ENCODE data around the gene LYRM4. TPM values are rescaled to one million over a fixed set of nuclear protein-coding genes. Genes with fewer than 3 reads are reported as not detected.

The LYRM4 gene
- total RNA-seq, 1 experiment from 2014 or later = 16.5 TPM

DNA sequence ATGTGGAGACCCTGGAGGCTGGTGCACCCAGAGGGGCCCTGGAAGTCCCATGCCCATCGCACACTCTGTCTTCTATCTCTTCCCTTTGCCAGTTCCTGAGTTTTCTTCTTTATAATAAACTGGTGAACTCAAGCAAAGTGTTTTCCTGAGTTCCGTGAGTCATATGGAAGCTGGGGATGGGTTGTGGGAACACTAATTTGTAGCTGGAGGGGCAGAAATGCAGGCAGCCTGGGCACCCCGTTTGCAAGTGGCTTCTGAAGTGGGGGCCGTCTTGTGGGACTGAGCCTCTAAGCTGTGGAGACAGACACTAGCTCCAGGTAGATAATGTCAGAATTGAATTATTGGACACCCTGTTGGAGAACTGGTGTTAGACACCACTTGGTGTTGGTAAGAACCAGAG is 178.8 kb downstream of the LYRM4 start:
- H3K27ac Mint-ChIP-seq (ENCODE audit: unreplicated experiment) = no peak overlapping the region
- no peak for DNase-seq
- peaks cover 14% of the 10 kb centered on the region for H3K4me1 Mint-ChIP-seq (ENCODE audit: low read depth, unreplicated experiment)
- CTCF ChIA-PET = no interaction called here
- H3K36me3 Mint-ChIP-seq (ENCODE audit: insufficient read depth, unreplicated experiment) = peaks cover 7% of the 10 kb centered on the region
- no peak overlapping the region for H3K4me3 Mint-ChIP-seq (ENCODE audit: low read depth, unreplicated experiment)
- no peaks in the 10 kb centered on the region for H3K9me3 Mint-ChIP-seq (ENCODE audit: low read depth, unreplicated experiment)
- TF ChIP-seq, protein P1, sequence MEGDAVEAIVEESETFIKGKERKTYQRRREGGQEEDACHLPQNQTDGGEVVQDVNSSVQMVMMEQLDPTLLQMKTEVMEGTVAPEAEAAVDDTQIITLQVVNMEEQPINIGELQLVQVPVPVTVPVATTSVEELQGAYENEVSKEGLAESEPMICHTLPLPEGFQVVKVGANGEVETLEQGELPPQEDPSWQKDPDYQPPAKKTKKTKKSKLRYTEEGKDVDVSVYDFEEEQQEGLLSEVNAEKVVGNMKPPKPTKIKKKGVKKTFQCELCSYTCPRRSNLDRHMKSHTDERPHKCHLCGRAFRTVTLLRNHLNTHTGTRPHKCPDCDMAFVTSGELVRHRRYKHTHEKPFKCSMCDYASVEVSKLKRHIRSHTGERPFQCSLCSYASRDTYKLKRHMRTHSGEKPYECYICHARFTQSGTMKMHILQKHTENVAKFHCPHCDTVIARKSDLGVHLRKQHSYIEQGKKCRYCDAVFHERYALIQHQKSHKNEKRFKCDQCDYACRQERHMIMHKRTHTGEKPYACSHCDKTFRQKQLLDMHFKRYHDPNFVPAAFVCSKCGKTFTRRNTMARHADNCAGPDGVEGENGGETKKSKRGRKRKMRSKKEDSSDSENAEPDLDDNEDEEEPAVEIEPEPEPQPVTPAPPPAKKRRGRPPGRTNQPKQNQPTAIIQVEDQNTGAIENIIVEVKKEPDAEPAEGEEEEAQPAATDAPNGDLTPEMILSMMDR (IDR thresholded peaks at IDR 0.05; ENCODE audit: unreplicated experiment) = no peak
- intact Hi-C loops (cut with micrococcal nuclease; ENCODE audit: unreplicated experiment) = no loop called here
- H3K27me3 Mint-ChIP-seq (ENCODE audit: unreplicated experiment) = no peaks in the 10 kb centered on the region
- no TSS peak for BruUV-seq (replicated peaks)

DNA sequence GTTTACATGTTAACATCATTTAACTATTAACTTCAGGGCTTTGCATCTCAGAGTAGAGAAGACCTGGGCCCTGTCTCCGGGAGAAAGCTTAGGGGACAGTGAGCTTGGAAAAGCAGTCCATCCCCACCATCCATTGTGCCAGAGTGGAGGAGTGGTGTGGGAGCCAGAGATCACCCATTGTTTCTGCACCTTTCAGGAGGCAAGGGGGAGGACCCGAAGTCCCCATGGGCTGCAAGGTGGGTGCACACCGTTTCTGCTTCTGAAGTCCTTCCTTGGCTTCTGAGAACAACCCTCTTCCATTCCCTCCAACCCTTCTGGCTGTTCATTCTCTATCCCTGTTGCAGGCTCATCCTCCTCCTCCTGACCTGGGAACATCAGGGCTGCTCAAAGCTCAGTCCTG is 179.6 kb downstream of the LYRM4 start:
- CTCF ChIA-PET = no interaction called here
- H3K4me3 Mint-ChIP-seq (ENCODE audit: low read depth, unreplicated experiment) = no peak overlapping the region
- intact Hi-C loops (cut with micrococcal nuclease; ENCODE audit: unreplicated experiment) = no loop called here
- H3K9me3 Mint-ChIP-seq (ENCODE audit: low read depth, unreplicated experiment) = no peaks in the 10 kb centered on the region
- H3K36me3 Mint-ChIP-seq (ENCODE audit: insufficient read depth, unreplicated experiment) = peaks cover 7% of the 10 kb centered on the region
- no peak for DNase-seq
- no peak overlapping the region for H3K27ac Mint-ChIP-seq (ENCODE audit: unreplicated experiment)
- TF ChIP-seq, protein P1 (IDR thresholded peaks at IDR 0.05; ENCODE audit: unreplicated experiment) = no peak
- no TSS peak for BruUV-seq (replicated peaks)
- H3K27me3 Mint-ChIP-seq (ENCODE audit: unreplicated experiment) = no peaks in the 10 kb centered on the region
- H3K4me1 Mint-ChIP-seq (ENCODE audit: low read depth, unreplicated experiment) = peaks cover 14% of the 10 kb centered on the region

DNA sequence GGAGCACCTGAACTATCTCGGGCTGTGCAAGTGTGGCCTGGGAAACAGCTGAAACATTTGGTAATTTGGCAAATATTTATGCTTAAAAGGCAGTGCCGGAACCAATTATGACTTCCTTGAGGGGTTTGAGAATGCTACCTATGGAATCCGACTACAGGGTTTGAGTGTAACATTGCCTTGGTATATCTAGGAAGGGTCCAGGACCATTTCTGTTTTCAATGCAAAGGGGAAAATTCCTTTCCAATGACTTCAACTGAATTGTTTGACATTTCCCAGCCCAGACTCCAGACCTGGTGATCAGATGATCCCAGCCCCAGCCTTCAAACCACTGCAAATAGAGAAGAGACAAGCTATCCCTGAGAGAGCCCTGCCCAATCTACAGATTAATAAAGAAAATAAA is 180.2 kb downstream of the LYRM4 start:
- Mint-ChIP-seq H3K27ac (ENCODE audit: unreplicated experiment) (no peak overlapping the region), H3K36me3 (ENCODE audit: insufficient read depth, unreplicated experiment) (peaks cover 7% of the 10 kb centered on the region), H3K4me3 (ENCODE audit: low read depth, unreplicated experiment) (no peak overlapping the region), H3K27me3 (ENCODE audit: unreplicated experiment) (no peaks in the 10 kb centered on the region), H3K9me3 (ENCODE audit: low read depth, unreplicated experiment) (no peaks in the 10 kb centered on the region), H3K4me1 (ENCODE audit: low read depth, unreplicated experiment) (peaks cover 14% of the 10 kb centered on the region)
- CTCF ChIA-PET = no interaction called here
- no peak for DNase-seq
- TF ChIP-seq, protein P1 (IDR thresholded peaks at IDR 0.05; ENCODE audit: unreplicated experiment) = no peak
- intact Hi-C loops (cut with micrococcal nuclease; ENCODE audit: unreplicated experiment) = no loop called here
- no TSS peak for BruUV-seq (replicated peaks)

DNA sequence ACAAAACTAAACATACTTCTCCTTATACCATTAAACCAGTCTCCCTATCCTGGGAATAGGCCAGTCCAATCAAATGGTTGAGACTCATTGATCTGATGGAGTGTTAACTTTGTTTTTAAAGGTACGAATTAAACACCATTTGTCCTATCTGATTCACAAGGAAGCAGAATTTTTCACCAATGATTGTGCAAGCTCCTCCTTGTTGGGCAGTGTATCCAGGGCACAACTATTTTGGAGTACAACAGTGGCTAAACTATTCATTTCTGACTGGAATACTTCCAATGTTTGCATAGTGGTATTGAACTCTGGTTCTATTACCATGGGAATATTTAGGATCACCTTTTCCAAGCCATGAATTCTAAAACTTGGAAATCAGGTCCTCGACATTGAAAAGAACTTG is 181.1 kb downstream of the LYRM4 start:
- CTCF ChIA-PET = no interaction called here
- no TSS peak for BruUV-seq (replicated peaks)
- TF ChIP-seq, protein P1 (IDR thresholded peaks at IDR 0.05; ENCODE audit: unreplicated experiment) = no peak
- H3K36me3 Mint-ChIP-seq (ENCODE audit: insufficient read depth, unreplicated experiment) = peaks cover 4% of the 10 kb centered on the region
- no peak overlapping the region for H3K4me3 Mint-ChIP-seq (ENCODE audit: low read depth, unreplicated experiment)
- no peak overlapping the region for H3K27ac Mint-ChIP-seq (ENCODE audit: unreplicated experiment)
- no peaks in the 10 kb centered on the region for H3K27me3 Mint-ChIP-seq (ENCODE audit: unreplicated experiment)
- H3K4me1 Mint-ChIP-seq (ENCODE audit: low read depth, unreplicated experiment) = peaks cover 14% of the 10 kb centered on the region
- intact Hi-C loops (cut with micrococcal nuclease; ENCODE audit: unreplicated experiment) = no loop called here
- H3K9me3 Mint-ChIP-seq (ENCODE audit: low read depth, unreplicated experiment) = peaks cover 3% of the 10 kb centered on the region
- no peak for DNase-seq

All from Calu3 (cell line).